SK-N-SH treated with all-trans-retinoic acid at 6 μM for 48 hours (cell line): ENCODE results near the gene USP49.

Experiments
- ARNTL ChIP-seq: fragments of 450-650 bp; formaldehyde crosslinking; IDR thresholded peaks from 2 replicates; pipeline ENCODE4 v1.5.0; 2020; ENCODE audit warnings: low read depth, mild to moderate bottlenecking, moderate library complexity, borderline replicate concordance
- BACH2 ChIP-seq: fragments of 250-450 bp; sonication (Bioruptor Pico); IDR thresholded peaks from 2 replicates; pipeline ENCODE4 v1.9.0; 2021; ENCODE audit warnings: mild to moderate bottlenecking, borderline replicate concordance
- ESRRG ChIP-seq: fragments of 250-450 bp; sonication (Bioruptor Pico); IDR thresholded peaks from 2 replicates; pipeline ENCODE4 v1.6.1; 2021; ENCODE audit warnings: mild to moderate bottlenecking
- OSR1 ChIP-seq: fragments of 250-450 bp; sonication (Bioruptor Pico); IDR thresholded peaks from 2 replicates; pipeline ENCODE4 v1.8.0; 2022; ENCODE audit warnings: moderate library complexity, mild to moderate bottlenecking, inconsistent platforms
- PPARA ChIP-seq: fragments of 250-450 bp; sonication (Bioruptor Pico); IDR thresholded peaks from 2 replicates; pipeline ENCODE4 v1.5.0; 2020; ENCODE audit warnings: mild to moderate bottlenecking, borderline replicate concordance
- RARB ChIP-seq: fragments of 250-450 bp; sonication (Bioruptor Pico); IDR thresholded peaks from 2 replicates; pipeline ENCODE4 v1.8.0; 2021; ENCODE audit warnings: mild to moderate bottlenecking, moderate library complexity
- ZFP3 ChIP-seq: fragments of 250-450 bp; sonication (Bioruptor Pico); IDR thresholded peaks from 2 replicates; pipeline ENCODE4 v1.5.0; 2020; ENCODE audit warnings: mild to moderate bottlenecking, moderate library complexity
- ZFP30 ChIP-seq: fragments of 450-650 bp; formaldehyde crosslinking; IDR thresholded peaks from 2 replicates; pipeline ENCODE4 v1.5.0; 2022; ENCODE audit warnings: mild to moderate bottlenecking, moderate library complexity
- ZNF8 ChIP-seq: fragments of 450-650 bp; formaldehyde crosslinking; IDR thresholded peaks from 2 replicates; pipeline ENCODE4 v1.5.0; 2020; ENCODE audit warnings: mild to moderate bottlenecking, moderate library complexity
- TF ChIP-seq, protein P1 (sequence below): fragments of 250-450 bp; sonication (Bioruptor Pico); IDR thresholded peaks from 2 replicates; pipeline ENCODE4 v1.5.0; 2020; ENCODE audit warnings: mild to moderate bottlenecking, moderate library complexity
- TF ChIP-seq, protein P2 (sequence below): fragments of 250-450 bp; sonication (Bioruptor Pico); IDR thresholded peaks from 2 replicates; pipeline ENCODE4 v1.8.0; 2021; ENCODE audit warnings: low read depth, mild to moderate bottlenecking, moderate library complexity, borderline replicate concordance

DNA sequence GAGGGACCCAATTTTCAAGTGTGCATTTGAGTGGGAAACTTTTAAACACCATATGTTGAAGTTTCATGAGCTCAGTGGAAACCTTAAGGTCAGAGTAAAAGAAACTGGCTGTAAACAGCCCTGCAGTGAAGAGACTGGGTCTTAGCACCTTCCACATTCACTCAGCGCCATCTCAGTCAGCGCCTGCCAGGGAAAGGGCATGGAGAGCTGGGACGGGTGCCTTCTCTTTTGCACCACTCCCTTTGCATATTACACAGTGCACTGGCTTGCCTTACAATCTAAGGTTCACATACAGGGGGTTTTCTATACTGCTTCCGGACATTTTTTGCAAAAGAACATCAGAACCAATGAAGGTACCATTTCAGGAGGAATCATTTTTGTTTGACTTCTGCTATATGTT is 103.2 kb downstream of the USP49 start:
- TF ChIP-seq ZFP3 (no peak), ESRRG (CRISPR knock-in tag) (no peak), ZFP30 (CRISPR knock-in tag) (no peak), PPARA (CRISPR knock-in tag) (no peak), ZNF8 (CRISPR knock-in tag) (no peak), BACH2 (CRISPR knock-in tag) (no peak), RARB (CRISPR knock-in tag) (no peak), ARNTL (CRISPR knock-in tag) (no peak), OSR1 (CRISPR knock-in tag) (no peak)
- TF ChIP-seq, protein P1, sequence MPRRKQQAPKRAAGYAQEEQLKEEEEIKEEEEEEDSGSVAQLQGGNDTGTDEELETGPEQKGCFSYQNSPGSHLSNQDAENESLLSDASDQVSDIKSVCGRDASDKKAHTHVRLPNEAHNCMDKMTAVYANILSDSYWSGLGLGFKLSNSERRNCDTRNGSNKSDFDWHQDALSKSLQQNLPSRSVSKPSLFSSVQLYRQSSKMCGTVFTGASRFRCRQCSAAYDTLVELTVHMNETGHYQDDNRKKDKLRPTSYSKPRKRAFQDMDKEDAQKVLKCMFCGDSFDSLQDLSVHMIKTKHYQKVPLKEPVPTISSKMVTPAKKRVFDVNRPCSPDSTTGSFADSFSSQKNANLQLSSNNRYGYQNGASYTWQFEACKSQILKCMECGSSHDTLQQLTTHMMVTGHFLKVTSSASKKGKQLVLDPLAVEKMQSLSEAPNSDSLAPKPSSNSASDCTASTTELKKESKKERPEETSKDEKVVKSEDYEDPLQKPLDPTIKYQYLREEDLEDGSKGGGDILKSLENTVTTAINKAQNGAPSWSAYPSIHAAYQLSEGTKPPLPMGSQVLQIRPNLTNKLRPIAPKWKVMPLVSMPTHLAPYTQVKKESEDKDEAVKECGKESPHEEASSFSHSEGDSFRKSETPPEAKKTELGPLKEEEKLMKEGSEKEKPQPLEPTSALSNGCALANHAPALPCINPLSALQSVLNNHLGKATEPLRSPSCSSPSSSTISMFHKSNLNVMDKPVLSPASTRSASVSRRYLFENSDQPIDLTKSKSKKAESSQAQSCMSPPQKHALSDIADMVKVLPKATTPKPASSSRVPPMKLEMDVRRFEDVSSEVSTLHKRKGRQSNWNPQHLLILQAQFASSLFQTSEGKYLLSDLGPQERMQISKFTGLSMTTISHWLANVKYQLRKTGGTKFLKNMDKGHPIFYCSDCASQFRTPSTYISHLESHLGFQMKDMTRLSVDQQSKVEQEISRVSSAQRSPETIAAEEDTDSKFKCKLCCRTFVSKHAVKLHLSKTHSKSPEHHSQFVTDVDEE (CRISPR knock-in tag), result no peak
- TF ChIP-seq, protein P2, sequence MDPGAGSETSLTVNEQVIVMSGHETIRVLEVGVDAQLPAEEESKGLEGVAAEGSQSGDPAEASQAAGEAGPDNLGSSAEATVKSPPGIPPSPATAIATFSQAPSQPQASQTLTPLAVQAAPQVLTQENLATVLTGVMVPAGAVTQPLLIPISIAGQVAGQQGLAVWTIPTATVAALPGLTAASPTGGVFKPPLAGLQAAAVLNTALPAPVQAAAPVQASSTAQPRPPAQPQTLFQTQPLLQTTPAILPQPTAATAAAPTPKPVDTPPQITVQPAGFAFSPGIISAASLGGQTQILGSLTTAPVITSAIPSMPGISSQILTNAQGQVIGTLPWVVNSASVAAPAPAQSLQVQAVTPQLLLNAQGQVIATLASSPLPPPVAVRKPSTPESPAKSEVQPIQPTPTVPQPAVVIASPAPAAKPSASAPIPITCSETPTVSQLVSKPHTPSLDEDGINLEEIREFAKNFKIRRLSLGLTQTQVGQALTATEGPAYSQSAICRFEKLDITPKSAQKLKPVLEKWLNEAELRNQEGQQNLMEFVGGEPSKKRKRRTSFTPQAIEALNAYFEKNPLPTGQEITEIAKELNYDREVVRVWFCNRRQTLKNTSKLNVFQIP (CRISPR knock-in tag), result no peak
